Lung microvascular endothelial cell (primary cell): ENCODE data around the gene CCL20. TPM values are rescaled to one million over a fixed set of nuclear protein-coding genes. Genes with fewer than 3 reads are reported as not detected.
"Not testable (repeated sequence)": the region's sequence is repeated elsewhere in the genome, so short reads cannot be mapped to it uniquely, and the experiment has no call there.

ENCODE experiments used
- DNase-seq, 2 donors: peaks; one replicate each; pipeline versions ENCODE4 v3.0.0 to v3.0.0-alpha.2; 2010; ENCODE audit warnings: low read depth in 2 of 2
- total RNA-seq: library from RNA; depleted of rRNA; stranded (reverse); fragments of >200 nt; gene quantifications from 2 replicates; pipeline ENCODE4 v1.2.1, GENCODE V29; 2014

Gene CCL20
- total RNA-seq, 1 donor from 2014 or later: 0.60 TPM

DNA sequence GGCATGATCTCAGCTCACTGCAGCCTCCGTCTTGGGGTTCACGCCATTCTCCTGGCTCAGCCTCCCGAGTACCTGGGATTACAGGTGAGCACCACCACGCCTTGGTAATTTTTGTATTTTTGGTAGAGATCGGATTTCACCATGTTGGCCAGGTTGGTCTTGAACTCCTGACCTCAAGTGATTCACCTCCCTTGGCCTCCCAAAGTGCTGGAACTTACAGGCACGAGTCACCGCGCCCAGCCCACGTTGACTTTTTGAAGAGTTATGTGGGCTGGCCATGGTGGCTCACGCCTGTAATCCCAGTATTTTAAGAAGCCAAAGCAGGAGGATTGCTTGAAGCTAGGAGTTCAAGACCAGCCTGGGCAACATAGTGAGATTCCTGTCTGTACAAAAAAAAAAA lies 20.8 kb downstream of the CCL20 start:
- no peak for DNase-seq

DNA sequence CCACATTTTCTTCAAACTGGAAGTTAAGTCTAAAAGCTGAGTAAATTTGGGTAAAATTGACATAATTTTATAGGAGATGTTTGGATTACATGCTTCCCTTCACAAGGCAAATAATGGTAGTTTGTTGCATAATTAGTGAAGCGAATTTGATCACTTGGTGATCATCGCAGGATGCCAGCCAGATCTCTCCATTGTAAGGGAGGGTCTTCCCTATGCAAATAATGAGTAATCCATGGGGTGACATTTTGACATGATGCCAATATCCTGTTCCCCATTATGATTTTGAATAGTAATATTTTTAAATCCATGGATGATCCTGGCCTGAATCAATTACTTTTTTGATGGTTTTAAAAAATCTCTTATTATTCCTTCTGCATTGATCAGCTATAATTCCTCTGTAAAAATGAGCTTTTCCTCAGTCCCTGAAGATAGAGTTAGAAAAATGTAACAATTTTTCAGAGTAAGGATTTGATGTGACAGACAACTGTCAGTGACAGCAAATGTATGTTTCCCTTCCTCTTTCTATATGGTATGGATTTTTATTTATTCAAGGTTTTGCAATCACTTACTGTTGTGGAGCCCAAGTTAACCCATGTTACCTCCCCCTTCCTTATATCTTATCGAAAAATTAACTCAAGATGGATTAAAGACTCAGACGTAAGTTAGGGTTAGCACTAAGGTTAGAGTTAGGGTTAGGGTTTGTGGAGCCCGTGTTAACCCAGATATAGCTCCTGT lies 21.4 kb downstream of the CCL20 start:
- no peak for DNase-seq

DNA sequence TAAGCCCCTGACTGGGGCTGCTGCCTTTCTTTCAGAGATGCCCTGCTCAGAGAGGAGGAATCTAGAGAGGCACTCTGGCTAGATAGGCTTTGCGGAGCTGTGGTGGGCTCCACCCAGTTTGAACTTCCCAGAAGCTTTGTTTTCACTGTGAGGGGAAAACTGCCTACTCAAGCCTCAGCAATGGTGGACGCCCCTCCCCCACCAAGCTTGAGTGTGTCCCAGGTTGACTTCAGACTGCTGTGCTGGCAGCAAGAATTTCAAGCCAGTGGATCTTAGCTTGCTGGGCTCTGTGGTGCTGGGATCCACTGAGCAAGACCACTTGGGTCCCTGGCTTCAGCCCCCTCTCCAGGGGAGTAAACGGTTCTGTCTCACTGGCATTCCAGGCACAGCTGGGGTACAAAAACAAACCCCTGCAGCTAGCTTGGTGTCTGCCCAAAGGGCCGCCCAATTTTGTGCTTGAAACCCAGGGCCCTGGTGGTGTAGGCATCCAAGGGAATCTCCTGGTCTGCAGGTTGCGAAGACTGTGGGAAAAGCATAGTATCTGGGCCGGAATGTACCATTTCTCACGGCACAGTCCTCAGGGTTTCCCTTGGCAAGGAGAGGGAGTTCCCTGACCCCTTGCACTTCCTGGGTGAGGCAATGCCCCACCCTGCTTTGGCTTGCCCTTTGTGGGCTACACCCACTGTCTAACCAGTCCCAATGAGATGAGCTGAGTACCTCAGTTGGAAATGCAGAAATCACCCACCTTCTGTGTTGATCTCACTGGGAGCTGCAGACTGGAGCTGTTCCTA lies 25.9 kb downstream of the CCL20 start:
- not testable (repeated sequence) for DNase-seq

DNA sequence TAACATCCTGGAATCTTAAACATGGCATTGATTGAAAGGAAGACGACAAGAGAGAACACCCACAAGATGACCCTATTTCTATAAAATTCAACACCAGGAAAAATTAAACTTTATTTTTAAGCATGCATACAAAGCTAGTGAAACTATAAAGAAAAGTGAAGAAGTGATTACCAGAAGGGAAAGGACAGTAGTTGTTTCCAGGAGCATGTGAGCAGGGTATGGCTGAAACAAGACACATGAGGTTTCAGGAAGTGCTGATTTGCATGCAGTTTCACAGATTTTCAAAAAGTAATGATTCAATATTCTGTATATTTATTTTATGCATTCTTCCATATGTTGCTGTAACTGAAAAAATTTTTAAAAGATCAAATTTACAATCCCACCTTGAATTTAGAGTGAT lies 33.2 kb downstream of the CCL20 start:
- no peak for DNase-seq

DNA sequence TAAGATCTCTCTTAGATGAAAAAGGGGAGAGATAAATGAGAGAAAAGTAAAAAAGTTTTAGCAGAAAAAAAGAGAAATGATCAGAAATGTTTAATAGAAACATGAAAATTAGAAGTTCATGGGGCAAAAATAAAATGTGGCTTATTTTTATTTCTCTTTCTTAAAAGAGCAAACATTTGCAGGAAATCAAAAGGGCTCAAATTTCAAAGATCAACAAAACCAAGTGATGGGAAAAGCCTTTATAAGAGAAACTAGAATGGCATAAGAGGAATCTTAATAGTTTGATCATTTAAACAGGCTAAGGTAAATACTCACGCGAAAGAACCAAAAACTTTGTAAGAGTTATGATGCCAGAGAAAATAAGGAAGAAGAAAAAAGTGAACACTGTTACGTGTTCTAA lies 34.5 kb downstream of the CCL20 start:
- no peak for DNase-seq

DNA sequence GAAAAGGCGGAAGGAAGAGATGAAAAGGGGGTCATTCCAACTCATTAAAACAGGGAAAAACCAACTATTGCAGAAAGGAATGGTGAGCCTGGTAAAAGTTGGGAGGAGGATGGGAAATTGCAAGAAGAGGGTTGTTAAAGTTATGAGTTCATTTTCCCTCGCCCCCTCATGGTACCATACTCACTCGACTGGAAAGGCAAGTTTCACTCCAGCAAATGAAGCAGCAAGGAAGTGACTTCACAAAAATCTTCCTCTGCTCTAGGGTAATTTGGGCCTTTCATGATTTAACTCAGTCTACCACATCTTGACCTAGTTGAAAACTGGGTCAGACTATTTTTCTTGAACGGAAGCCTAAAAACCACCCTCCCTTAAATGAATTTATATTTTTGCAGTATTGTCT lies 34.9 kb downstream of the CCL20 start:
- no peak for DNase-seq

DNA sequence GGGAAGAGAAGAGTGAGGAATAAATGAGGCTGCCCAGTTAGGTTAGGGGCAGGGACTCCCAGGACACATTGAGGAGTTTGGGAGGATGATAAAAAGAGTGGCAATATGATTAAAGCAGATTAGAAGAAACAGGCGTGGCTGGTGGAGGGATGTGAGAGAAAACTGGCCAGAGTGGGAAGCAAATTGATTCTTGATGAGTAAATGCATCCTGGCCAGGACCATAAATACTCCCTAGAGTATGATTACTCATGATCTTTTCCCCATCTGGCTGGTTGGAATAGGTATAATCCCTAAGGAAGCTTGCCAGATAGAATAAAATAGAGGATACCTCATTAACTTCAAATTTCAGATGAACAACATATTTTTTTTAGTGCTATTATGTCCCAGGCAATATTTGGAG lies 36.3 kb downstream of the CCL20 start:
- peak in 1 of 2 donors; percentile 38 for DNase-seq

DNA sequence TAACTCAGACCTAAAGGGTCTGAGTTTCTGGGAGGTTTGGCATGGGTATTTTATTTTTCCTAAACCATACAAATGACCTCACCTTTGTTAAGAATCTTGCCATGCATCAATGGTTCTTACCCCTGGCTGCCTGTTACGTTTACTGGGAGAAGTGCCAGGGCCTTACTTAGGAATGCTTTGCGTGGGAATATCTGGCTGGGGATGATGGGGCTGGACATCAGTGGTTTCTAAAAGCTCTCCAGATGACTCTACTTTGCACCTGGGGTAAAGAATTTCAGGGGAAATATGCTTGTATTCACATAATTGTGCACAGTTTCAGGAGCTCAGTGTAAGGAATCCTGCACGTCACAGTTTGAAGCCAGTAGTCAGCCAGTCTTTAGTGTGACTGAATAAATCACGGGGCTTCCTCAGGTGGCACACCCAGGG lies 39.6 kb downstream of the CCL20 start:
- peak in 1 of 2 donors; percentile 42 for DNase-seq

DNA sequence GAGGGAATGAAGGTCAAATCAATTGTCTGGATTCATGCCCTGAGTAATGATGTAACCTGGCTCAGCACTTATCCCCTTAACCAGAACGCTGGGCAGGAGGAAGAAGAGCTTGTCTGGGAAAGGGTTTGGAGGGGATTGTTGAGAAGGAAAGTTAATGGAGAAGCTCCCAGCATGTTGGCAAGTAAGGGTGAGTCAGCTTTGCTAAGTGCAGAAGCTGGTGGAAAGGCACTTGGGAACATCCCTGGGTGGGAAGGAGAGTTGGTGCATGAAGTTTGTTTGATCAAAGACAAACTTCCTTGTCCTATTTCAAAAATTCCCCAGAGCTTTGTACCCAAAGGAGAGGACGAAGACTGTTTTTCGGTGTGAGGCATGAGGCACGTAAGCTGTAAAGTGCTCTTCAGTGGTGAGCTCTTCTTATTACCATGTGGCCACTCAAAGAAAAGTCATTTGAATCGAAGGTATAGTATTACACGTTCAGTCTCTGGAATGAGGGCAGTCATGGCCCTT lies 40.2 kb downstream of the CCL20 start:
- DNase-seq: peak in 1 of 2 donors; percentile 17

DNA sequence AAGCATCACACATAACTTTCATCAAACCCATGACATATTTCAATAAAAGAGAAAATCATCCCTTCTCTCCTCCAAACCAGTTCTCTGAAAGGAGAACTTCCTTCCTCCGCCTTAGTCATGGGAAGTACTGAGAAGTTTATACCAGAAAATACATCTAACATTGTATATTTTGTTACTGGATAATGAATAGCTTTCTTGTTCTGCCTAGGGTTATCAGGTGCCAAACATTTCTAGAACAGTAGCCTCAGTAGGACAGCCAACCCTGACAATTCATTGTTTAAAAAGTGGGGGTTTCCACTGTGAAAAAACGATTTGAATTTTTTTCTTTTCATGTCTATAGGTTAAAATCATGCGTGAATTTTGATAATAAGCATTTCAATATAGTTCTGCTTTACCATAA lies 41.8 kb downstream of the CCL20 start:
- DNase-seq: peak in 1 of 2 donors; percentile 68

DNA sequence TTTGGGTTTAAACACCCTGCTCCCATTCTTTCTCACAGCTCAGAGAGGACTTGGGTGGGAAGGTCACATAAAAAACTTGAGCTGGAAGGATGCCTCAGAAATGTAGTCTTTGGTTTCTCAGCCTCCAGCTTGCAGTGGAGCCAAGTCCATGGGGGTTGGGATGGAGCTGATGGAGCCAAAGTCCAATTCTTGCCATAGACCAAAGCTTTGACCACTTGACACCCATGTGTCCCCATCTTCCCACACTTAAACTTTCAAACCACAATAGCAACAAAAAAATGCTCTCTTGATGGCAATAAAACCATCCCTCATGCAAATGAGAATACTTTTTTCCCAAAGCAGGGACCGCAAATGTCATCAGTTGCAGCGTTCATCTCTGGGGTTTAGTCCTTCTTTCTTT lies 43.1 kb downstream of the CCL20 start:
- no peak for DNase-seq

DNA sequence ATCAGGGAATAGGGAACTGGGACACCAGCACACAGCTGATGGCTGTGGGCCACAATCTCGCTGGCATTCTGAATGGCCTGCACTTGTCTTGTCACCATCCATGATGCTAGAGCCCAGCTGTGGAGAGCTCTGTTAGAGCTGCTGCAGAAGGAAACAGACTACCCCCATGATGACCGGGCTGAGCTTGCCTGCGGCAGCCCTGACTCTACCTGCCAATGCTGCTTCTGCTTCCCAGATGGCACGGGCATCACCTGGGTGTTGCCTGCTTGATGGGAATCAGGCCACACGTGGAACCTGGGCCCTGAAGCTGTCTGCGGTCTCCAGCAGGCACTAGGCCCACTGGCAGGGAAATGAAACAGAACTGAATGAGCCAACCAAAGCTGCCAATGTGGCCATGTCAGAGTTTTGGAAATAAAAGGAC lies 46.6 kb downstream of the CCL20 start:
- DNase-seq: no peak

DNA sequence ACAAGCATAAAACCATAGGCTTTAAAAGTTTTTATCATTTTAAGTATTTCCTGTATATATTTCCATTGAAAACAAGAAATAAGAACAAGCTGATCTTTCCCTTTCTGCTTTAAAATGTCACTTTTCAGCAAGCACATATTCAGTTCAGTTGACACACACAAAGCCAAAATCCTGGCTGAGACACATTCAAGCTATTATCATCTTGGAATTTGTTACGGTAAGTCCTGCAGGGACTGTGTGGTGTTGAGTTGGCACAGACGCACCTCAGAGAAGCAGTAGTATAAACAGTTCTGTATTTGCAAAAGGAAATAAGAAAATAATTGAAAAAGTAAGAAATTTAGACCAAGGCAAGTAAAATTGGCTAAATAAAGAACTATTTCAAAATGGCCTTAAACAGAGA lies 47.4 kb downstream of the CCL20 start:
- no peak for DNase-seq

DNA sequence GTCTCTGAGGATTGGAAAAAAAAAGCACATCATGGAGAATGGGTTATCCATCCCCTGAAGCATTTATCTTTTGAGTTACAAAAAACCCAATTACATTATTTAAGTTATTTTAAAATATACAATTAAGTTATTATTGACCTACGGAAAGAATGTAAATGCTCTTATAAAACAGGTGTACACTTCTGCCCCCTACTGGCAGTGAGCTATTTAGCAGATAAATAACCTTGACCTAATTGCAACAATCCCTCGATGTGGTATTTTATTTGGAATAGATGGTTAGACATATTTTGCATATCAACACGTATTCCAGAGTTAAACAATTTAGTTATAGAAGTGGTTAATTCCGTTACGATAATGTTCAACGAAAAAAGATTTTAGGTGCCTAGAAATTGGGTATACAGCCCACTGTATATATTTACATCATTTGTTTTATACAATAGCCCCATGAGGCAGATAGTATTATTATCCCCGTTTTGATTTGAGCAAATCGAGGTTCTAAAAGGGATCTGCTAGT lies 48.6 kb downstream of the CCL20 start:
- DNase-seq: peak; percentile 78 to 80

DNA sequence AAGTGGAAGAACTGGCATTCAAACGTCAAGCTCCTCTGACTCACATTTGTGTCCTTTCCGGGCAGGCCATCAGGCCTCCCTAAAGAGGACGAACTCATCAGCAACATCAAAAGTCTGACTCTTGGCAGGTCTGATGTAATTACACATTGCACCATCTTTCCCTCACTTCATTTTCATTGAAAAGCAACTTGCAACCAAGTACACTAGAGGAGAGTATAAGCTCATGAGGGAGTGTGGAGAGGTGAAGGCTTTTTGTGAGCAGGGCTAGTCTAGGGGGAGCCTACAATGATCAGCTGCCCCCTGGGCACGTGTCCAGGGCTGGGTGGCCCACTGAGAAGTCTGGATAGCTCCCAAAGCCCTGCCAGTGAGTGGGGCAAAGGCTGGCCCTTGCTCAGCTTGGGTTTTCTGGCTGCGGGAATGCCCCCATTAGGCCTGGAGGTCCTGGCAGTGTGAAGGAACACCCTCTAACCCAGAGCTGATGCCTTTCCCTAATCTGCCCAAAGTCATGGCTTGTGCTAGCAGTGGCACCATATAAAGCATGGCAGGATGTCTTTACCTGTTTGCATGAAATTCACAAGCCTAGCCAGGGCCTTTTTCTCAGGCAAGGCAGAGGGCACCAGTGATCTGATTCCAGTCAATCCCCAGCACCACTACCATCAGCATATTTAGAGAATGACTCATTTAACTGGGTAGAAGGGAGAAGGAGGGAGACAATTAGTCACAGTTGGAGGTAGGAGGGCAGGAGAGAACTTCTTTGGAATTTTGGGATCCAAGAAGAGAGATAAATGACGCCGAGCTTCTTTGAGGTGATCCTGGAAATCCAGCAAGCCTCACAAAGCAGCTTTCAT lies 49.3 kb downstream of the CCL20 start:
- peak; percentile 52 to 88 for DNase-seq

DNA sequence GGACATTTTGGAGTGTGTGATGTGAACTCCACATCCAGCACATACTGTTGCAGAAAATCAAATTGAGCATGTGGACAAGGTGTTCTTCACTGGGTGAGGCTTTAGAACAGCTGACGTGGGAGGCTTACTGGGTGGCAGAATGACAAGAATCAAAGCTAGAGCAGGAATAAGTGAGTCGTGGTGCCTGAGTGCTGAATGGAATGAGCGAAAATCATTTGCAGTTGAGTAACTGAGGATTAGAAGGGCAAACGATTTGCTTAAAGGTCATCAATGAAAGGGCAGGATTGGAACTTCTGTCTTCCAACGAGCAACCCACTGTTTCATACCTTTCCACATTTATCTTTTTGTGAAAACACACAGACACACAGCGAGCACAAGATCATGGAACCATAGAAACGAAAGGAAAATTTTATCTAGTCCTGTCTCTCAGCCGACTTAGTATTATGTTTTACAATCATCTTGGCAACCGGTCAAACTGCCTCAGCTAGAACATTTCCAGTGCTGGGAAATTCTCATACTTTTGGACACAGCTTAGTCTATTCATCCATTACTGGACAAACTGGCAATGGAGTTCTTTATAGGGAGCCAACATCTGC lies 50.6 kb downstream of the CCL20 start:
- peak in 1 of 2 donors; percentile 53 for DNase-seq

DNA sequence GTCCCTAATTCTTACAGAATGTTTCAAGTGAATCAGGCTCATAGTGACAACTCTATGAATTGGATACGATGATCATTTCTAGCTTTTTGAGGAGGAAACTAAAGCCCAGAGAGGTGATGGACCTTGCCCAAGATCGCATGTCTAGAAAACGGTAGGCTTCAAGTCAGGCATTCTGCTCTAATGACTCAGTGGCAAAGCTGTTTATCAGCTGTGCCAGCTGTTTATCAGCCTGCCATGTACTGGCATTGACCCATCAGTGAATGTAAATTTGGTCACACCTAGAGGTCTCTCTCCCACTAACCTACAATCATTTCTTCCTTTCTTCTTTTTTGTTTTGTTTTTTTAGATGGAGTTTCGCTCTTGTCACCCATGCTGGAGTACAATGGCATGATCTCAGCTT lies 51.6 kb downstream of the CCL20 start:
- DNase-seq: no peak
